ENCODE data around the gene FBXW4.
"Not testable (repeated sequence)": the region's sequence is repeated elsewhere in the genome, so short reads cannot be mapped to it uniquely, and the experiment has no call there.

The FBXW4 gene

DNA sequence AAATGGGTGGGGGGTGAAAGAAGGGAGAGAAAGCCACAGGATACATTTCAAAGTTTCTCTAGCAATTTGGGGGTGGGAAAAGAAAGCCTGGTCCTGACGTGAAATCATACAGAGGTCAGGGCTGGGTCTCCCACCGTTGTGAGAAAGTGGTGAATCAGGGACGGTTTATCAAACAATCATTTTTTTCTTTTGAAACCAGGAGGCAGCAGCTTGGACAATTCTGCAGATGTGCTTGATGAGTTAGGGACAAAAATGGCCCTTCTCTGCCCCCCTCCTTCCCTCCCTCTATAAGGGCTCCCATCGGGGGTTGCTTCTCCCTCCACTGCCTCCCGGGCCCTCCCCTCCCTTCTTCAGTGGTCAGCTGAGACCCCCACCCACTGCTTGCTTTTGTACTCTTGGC, 43.6 kb downstream of the FBXW4 start:
- no peak for DNase-seq

DNA sequence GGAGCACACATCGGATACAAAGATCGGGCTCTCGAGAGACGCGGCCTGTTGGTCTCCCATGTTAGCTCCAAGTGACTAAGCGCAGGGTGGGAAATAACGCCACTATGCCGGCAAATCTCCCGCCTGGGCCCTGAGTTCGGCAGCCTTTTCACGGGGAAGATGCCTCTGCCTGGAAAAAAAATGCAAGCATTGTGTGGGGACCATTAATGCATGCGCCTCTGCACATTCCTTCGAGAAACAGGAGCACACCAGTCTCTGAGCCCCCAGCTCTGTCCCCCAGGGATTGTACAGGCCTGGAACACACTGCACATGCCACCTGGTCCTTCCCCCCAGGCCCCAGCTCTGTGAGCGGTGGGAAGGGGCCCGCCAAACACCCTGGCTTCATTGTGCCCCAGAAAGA, 44.1 kb downstream of the FBXW4 start:
- DNase-seq = no peak

GRCh38 chr10:101649525-101650085, 45.4 kb downstream of the FBXW4 start:
- no peak for DNase-seq

- no peak for DNase-seq
Measured at GRCh38 chr10:101647255-101647654, 47.7 kb downstream of the FBXW4 start.

GRCh38 chr10:101646364-101646763, 48.6 kb downstream of the FBXW4 start:
- no peak for DNase-seq

GRCh38 chr10:101645659-101646058, 49.3 kb downstream of the FBXW4 start:
- no peak for DNase-seq

DNA sequence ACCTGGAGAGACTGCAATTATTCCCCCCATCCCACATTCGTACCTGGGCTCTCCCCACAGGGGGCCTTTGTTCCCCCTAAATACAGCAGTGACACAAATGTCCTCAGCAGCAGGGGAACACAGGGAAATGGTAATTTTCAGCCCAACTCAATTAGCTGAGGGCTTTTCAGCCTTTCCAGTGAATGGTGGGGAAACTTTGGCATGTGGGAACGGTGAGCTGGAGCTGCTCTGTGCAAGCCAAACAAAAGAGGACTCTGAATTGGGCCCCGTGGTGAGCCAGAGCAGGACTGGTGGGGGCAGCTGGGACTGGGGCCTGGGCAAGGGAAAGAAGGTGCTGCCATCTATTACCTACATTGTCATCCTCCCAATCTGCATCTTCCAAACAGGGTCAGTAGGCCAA, 51.0 kb downstream of the FBXW4 start:
- DNase-seq = no peak

- no peak for DNase-seq
Measured at GRCh38 chr10:101643546-101643945, 51.4 kb downstream of the FBXW4 start.

- DNase-seq = no peak
Measured at GRCh38 chr10:101639141-101639900, 55.6 kb downstream of the FBXW4 start.

DNA sequence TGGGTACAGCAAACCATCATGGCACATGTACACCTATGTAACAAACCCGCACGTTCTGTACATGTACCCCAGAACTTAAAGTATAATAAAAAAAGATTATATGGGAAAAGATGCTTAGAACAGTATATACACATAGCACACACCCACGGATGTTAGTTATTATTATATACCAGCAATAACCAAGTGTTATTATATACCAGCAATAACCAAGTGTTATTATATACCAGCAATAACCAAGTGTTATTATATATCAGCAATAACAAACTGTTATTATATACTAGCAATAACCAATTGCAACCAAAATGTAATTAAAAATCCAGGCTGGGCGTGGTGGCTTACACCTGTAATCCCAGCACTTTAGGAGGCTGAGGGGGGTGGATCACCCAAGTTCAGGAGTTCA, 61.5 kb downstream of the FBXW4 start:
- not testable (repeated sequence) for DNase-seq

GRCh38 chr10:101631821-101632475, 63.0 kb downstream of the FBXW4 start:
- no peak for DNase-seq

DNA sequence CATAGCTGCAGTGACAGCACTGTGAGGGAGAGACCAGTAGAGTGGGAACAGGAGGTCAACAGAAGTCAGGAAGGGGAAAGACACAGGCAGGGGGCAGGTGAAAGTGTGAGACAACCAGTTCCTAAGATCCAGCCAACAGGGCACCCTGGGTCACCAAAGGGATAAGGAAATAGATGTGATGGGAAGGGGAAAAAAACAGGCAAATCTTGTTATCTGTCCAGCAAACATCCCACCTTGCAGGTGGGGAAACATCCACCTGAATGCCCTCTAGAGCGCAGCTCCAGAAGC, 64.4 kb downstream of the FBXW4 start:
- no peak for DNase-seq

- no peak for DNase-seq
Measured at GRCh38 chr10:101629837-101630632, 64.9 kb downstream of the FBXW4 start.

- DNase-seq = no peak
Measured at GRCh38 chr10:101625821-101626412, 69.1 kb downstream of the FBXW4 start.

GRCh38 chr10:101624526-101625102, 70.4 kb downstream of the FBXW4 start:
- DNase-seq = no peak

- DNase-seq = no peak
Measured at GRCh38 chr10:101623528-101623927, 71.4 kb downstream of the FBXW4 start.

- DNase-seq = no peak
Measured at GRCh38 chr10:101619983-101620382, 75.0 kb downstream of the FBXW4 start.

GRCh38 chr10:101618871-101619270, 76.1 kb downstream of the FBXW4 start:
- no peak for DNase-seq

DNA sequence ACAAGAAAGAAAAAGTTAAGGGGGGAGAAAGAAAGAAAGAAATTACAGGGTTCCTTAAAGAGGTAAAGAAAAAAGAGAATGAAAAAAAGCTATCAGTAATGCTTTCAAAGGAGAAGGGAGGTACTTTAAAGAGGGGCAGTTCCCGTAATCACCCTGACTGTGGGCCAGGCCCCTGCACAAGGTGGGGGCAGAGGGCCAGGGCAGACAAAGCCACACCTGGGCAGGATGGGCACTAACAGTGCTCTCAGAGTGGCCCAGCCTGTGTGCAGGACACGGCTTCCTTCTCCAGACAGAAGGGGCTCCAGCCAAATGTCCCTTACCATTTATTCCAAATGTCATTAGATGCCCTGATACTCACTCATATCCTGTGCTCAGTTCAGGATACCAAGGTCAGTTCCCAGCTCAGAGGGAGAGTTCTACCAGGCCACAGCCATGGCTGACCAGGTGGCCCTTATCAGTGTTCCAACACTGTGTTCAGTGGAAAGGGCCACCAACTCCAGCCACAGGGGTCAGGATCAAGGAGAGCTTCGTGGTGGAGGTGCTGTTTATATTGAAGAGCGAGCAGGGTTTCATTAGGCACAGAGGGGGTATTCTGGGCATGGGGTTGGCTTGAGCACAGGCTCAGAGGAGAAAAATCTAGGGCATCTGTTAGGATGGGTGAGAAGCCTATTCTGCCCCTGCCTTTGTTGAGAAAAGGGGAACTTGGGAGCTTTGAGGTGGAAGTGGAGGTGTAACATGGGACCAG, 77.0 kb downstream of the FBXW4 start:
- no peak for DNase-seq

GRCh38 chr10:101617102-101617823, 77.7 kb downstream of the FBXW4 start:
- no peak for DNase-seq

DNA sequence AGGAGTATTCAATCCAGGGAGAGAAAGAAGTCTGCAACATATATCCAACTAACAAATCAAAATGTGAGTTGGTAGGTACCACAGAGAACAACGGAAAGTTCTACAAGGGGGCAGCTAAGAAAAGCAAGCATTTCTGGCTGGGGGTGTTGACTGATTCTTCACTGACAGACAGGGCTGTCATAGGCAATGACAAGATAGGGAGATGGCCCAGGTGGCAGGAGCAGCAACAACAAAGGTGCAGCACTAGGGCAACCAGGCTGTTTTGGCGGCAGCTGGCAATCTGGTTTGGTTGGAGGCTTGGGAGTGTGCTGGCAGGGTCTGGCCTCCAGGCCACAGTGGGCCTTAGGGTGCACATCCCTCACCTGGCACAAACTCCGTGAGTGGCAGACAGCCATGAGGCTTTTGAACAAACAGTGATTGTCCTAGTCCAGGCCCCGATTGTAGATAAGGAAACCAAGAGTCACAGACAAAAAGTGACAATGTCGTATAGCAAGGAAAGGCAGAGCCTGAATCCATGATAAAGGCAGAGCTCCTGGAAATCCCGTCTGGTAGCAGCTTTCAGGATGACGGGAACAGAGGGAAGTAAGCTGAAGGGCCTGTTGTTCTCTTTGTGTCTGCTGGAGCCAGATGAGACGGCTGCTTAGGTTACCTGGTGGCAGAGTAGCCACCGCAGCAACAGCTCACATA, 78.4 kb downstream of the FBXW4 start:
- no peak for DNase-seq
